CD4-positive, alpha-beta T cell treated with Interleukin-6 for 4 hours (primary cell): ENCODE results near the gene PTCD1.

Experiments used
- DNase-seq: peaks from one replicate; pipeline ENCODE4 v3.0.0-alpha.2; 2020; ENCODE audit warnings: mixed read lengths

PTCD1 gene

GRCh38 chr7:99438573-99439480 is at the start of gene PTCD1, which contains the start of gene CPSF4:
Gene PTCD1 (minus strand): TSS chr7:99438798. CDS start chr7:99435242, 3,556 bp downstream.
Gene CPSF4 (plus strand): TSS chr7:99438943. CDS start chr7:99439083, 140 bp downstream.
- DNase-seq, result peak; percentile 93

- DNase-seq, result no peak
Observed at GRCh38 chr7:99485094-99485493, 46.5 kb upstream of the PTCD1 start.

GRCh38 chr7:99478464-99479440 is 40.2 kb upstream of the PTCD1 start:
- no peak for DNase-seq

GRCh38 chr7:99476107-99476506 is 37.5 kb upstream of the PTCD1 start:
- no peak for DNase-seq

GRCh38 chr7:99473315-99473596 is 34.7 kb upstream of the PTCD1 start:
- no peak for DNase-seq

- DNase-seq, result peak; percentile 98
Observed at GRCh38 chr7:99472561-99473314, 34.1 kb upstream of the PTCD1 start, which contains the start of gene ZNF789. Gene ZNF789 (plus strand): TSS chr7:99472890. CDS start chr7:99476457, 3,567 bp downstream.

GRCh38 chr7:99469381-99470065 is 30.9 kb upstream of the PTCD1 start:
- no peak for DNase-seq

GRCh38 chr7:99468336-99468918 is 29.8 kb upstream of the PTCD1 start:
- no peak for DNase-seq

- DNase-seq, result no peak
Observed at GRCh38 chr7:99465421-99465768, 26.8 kb upstream of the PTCD1 start.

GRCh38 chr7:99461221-99461620 is 22.6 kb upstream of the PTCD1 start:
- no peak for DNase-seq

GRCh38 chr7:99460651-99461050 is 22.1 kb upstream of the PTCD1 start:
- DNase-seq, result no peak

GRCh38 chr7:99459087-99459486 is 20.5 kb upstream of the PTCD1 start:
- DNase-seq, result no peak

- no peak for DNase-seq
Observed at GRCh38 chr7:99457650-99458493, 19.3 kb upstream of the PTCD1 start.

- DNase-seq, result no peak
Observed at GRCh38 chr7:99457050-99457649, 18.6 kb upstream of the PTCD1 start.

- no peak for DNase-seq
Observed at GRCh38 chr7:99456288-99456687, 17.7 kb upstream of the PTCD1 start.

- DNase-seq, result no peak
Observed at GRCh38 chr7:99455874-99456273, 17.3 kb upstream of the PTCD1 start.

- DNase-seq, result no peak
Observed at GRCh38 chr7:99453105-99453504, 14.5 kb upstream of the PTCD1 start.

- DNase-seq, result no peak
Observed at GRCh38 chr7:99452541-99452940, 13.9 kb upstream of the PTCD1 start.

GRCh38 chr7:99451936-99452335 is 13.3 kb upstream of the PTCD1 start:
- DNase-seq, result no peak

GRCh38 chr7:99449326-99449725 is 10.7 kb upstream of the PTCD1 start:
- no peak for DNase-seq
